K562 (cell line): Measurements from ENCODE around the gene BTN3A1. TPM values are rescaled to one million over a fixed set of nuclear protein-coding genes. Genes with fewer than 3 reads are reported as not detected.

ENCODE experiments used
- CSDE1 ChIP-seq, 2 experiments: fragments of 450-650 bp; IDR thresholded peaks; 2 replicates each; pipeline ENCODE4 v1.6.1; 2016; ENCODE audit warnings: mild to moderate bottlenecking in 1 of 2
- RBM25 ChIP-seq: fragments of 200-400 bp; formaldehyde crosslinking; IDR thresholded peaks from 2 replicates; pipeline ENCODE4 v1.6.1; 2018; ENCODE audit warnings: low read length, low read depth, moderate library complexity; ENCODE audit not compliant: severe bottlenecking
- ZFX ChIP-seq: sonication (generic); formaldehyde crosslinking; IDR thresholded peaks from 2 replicates; pipeline ENCODE4 v1.8.0; 2022; ENCODE audit warnings: mild to moderate bottlenecking, missing genetic modification reagents, moderate library complexity
- ZNF347 ChIP-seq: fragments of 450-650 bp; formaldehyde crosslinking; IDR thresholded peaks from 2 replicates; pipeline ENCODE4 v1.4.0; 2020; ENCODE audit warnings: low read depth, mild to moderate bottlenecking, moderate library complexity
- ZNF583 ChIP-seq: fragments of 250-450 bp; sonication (Bioruptor Pico); IDR thresholded peaks from 2 replicates; pipeline ENCODE4 v1.4.0; 2020
- polyA plus RNA-seq, 8 experiments: library from polyadenylated mRNA; depleted of rRNA in 4 of 8; stranded (reverse) in 5 of 8; unstranded in 3 of 8; fragments of >200 nt; fragmentation: Nextera tagmentation in 2 of 8; fragmentation: Illumina TruSeq in 1 of 8; extraction: Ambion mirVana in 2 of 8; extraction: Trizol in 1 of 8; gene quantifications; 2 replicates each; pipeline versions ENCODE4 v1.2.1 to v1.2.3, GENCODE V29; 2011 to 2014; ENCODE audit warnings: inconsistent platforms in 1 of 8, missing spikeins in 1 of 8
- total RNA-seq, 7 experiments: library from RNA; depleted of rRNA in 6 of 7; stranded (reverse); fragments of >200 nt in 6 of 7; fragmentation: Illumina TruSeq in 2 of 7; extraction: Trizol in 2 of 7; gene quantifications; 2 replicates each; pipeline versions ENCODE4 v1.2.1 to v1.2.3, GENCODE V29; 2011 to 2021; ENCODE audit warnings: low replicate concordance in 1 of 7
- TF ChIP-seq, protein P1 (sequence below): sonication (generic); formaldehyde crosslinking; IDR thresholded peaks from 2 replicates; pipeline ENCODE4 v1.8.0; 2023; ENCODE audit warnings: missing genetic modification reagents, mild to moderate bottlenecking, borderline replicate concordance
- TF ChIP-seq, protein P2 (sequence below): fragments of 250-450 bp; sonication (Bioruptor Pico); IDR thresholded peaks from 2 replicates; pipeline ENCODE4 v1.4.0; 2020; ENCODE audit warnings: mild to moderate bottlenecking
- TF ChIP-seq, protein P3 (sequence below): fragments of 200-600 bp; sonication (generic); IDR thresholded peaks from one replicate; pipeline ENCODE4 v1.6.1; 2012; ENCODE audit warnings: mild to moderate bottlenecking, low read depth, low read length, inconsistent platforms

Gene BTN3A1
- total and polyA plus RNA-seq, 9 of the 15 experiments (the other 6 are each of a cell fraction or from before 2014, with no cell fraction given), result 0.84 to 8.5 (median 3.9) TPM

DNA sequence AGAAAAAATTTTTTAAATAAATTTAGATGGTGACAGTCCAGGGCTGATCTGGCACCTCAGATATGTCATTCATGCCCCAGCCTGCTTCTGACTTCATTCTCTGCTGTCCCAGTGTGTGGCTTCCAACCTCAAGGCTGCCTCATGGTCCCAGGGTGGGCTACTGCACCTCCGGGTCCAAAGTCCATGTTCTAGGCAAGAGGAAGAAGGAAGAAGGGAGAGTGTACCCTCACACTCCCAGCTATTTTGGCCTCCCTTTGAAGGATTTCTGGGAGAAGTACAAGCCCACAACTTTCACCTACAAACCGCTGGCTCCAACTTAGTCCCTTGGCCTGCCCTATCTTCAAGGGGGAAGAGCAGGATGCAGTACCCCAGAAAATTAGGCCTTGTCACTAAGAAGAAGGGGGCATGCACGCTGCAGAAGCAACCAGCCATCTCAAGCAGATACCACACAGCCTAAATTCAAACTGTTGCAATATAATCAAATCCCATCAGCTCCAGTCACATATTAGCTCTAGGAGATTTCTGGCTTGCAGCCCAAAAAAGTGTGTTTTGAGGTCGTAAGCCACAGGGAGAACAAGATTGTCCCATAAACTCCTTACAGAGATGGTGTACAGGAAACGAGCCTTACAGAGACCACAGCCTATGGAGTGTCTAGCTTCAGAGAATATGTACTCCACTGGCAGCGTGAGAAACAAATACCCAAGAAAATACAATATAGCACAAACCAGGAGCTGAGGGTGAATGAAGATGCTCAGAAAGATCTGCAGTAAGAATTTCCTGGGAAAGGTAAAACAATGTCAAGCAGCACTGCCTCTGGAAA is 38.0 kb upstream of the BTN3A1 start (continued):
- TF ChIP-seq, protein P1, sequence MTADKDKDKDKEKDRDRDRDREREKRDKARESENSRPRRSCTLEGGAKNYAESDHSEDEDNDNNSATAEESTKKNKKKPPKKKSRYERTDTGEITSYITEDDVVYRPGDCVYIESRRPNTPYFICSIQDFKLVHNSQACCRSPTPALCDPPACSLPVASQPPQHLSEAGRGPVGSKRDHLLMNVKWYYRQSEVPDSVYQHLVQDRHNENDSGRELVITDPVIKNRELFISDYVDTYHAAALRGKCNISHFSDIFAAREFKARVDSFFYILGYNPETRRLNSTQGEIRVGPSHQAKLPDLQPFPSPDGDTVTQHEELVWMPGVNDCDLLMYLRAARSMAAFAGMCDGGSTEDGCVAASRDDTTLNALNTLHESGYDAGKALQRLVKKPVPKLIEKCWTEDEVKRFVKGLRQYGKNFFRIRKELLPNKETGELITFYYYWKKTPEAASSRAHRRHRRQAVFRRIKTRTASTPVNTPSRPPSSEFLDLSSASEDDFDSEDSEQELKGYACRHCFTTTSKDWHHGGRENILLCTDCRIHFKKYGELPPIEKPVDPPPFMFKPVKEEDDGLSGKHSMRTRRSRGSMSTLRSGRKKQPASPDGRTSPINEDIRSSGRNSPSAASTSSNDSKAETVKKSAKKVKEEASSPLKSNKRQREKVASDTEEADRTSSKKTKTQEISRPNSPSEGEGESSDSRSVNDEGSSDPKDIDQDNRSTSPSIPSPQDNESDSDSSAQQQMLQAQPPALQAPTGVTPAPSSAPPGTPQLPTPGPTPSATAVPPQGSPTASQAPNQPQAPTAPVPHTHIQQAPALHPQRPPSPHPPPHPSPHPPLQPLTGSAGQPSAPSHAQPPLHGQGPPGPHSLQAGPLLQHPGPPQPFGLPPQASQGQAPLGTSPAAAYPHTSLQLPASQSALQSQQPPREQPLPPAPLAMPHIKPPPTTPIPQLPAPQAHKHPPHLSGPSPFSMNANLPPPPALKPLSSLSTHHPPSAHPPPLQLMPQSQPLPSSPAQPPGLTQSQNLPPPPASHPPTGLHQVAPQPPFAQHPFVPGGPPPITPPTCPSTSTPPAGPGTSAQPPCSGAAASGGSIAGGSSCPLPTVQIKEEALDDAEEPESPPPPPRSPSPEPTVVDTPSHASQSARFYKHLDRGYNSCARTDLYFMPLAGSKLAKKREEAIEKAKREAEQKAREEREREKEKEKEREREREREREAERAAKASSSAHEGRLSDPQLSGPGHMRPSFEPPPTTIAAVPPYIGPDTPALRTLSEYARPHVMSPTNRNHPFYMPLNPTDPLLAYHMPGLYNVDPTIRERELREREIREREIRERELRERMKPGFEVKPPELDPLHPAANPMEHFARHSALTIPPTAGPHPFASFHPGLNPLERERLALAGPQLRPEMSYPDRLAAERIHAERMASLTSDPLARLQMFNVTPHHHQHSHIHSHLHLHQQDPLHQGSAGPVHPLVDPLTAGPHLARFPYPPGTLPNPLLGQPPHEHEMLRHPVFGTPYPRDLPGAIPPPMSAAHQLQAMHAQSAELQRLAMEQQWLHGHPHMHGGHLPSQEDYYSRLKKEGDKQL (CRISPR knock-in tag), result 0 out of 2 replicates have a peak, but pooled peaks have one; percentile 50
- TF ChIP-seq, protein P2, sequence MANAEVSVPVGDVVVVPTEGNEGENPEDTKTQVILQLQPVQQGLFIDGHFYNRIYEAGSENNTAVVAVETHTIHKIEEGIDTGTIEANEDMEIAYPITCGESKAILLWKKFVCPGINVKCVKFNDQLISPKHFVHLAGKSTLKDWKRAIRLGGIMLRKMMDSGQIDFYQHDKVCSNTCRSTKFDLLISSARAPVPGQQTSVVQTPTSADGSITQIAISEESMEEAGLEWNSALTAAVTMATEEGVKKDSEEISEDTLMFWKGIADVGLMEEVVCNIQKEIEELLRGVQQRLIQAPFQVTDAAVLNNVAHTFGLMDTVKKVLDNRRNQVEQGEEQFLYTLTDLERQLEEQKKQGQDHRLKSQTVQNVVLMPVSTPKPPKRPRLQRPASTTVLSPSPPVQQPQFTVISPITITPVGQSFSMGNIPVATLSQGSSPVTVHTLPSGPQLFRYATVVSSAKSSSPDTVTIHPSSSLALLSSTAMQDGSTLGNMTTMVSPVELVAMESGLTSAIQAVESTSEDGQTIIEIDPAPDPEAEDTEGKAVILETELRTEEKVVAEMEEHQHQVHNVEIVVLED (CRISPR knock-in tag), result no peak
- TF ChIP-seq ZFX (CRISPR knock-in tag), result peak; percentile 51; the same call in 1 of the 2 replicates
- no peak for TF ChIP-seq CSDE1 (IDR thresholded peaks at IDR 0.05)
- TF ChIP-seq ZNF347 (CRISPR knock-in tag), result no peak
- TF ChIP-seq, protein P3, sequence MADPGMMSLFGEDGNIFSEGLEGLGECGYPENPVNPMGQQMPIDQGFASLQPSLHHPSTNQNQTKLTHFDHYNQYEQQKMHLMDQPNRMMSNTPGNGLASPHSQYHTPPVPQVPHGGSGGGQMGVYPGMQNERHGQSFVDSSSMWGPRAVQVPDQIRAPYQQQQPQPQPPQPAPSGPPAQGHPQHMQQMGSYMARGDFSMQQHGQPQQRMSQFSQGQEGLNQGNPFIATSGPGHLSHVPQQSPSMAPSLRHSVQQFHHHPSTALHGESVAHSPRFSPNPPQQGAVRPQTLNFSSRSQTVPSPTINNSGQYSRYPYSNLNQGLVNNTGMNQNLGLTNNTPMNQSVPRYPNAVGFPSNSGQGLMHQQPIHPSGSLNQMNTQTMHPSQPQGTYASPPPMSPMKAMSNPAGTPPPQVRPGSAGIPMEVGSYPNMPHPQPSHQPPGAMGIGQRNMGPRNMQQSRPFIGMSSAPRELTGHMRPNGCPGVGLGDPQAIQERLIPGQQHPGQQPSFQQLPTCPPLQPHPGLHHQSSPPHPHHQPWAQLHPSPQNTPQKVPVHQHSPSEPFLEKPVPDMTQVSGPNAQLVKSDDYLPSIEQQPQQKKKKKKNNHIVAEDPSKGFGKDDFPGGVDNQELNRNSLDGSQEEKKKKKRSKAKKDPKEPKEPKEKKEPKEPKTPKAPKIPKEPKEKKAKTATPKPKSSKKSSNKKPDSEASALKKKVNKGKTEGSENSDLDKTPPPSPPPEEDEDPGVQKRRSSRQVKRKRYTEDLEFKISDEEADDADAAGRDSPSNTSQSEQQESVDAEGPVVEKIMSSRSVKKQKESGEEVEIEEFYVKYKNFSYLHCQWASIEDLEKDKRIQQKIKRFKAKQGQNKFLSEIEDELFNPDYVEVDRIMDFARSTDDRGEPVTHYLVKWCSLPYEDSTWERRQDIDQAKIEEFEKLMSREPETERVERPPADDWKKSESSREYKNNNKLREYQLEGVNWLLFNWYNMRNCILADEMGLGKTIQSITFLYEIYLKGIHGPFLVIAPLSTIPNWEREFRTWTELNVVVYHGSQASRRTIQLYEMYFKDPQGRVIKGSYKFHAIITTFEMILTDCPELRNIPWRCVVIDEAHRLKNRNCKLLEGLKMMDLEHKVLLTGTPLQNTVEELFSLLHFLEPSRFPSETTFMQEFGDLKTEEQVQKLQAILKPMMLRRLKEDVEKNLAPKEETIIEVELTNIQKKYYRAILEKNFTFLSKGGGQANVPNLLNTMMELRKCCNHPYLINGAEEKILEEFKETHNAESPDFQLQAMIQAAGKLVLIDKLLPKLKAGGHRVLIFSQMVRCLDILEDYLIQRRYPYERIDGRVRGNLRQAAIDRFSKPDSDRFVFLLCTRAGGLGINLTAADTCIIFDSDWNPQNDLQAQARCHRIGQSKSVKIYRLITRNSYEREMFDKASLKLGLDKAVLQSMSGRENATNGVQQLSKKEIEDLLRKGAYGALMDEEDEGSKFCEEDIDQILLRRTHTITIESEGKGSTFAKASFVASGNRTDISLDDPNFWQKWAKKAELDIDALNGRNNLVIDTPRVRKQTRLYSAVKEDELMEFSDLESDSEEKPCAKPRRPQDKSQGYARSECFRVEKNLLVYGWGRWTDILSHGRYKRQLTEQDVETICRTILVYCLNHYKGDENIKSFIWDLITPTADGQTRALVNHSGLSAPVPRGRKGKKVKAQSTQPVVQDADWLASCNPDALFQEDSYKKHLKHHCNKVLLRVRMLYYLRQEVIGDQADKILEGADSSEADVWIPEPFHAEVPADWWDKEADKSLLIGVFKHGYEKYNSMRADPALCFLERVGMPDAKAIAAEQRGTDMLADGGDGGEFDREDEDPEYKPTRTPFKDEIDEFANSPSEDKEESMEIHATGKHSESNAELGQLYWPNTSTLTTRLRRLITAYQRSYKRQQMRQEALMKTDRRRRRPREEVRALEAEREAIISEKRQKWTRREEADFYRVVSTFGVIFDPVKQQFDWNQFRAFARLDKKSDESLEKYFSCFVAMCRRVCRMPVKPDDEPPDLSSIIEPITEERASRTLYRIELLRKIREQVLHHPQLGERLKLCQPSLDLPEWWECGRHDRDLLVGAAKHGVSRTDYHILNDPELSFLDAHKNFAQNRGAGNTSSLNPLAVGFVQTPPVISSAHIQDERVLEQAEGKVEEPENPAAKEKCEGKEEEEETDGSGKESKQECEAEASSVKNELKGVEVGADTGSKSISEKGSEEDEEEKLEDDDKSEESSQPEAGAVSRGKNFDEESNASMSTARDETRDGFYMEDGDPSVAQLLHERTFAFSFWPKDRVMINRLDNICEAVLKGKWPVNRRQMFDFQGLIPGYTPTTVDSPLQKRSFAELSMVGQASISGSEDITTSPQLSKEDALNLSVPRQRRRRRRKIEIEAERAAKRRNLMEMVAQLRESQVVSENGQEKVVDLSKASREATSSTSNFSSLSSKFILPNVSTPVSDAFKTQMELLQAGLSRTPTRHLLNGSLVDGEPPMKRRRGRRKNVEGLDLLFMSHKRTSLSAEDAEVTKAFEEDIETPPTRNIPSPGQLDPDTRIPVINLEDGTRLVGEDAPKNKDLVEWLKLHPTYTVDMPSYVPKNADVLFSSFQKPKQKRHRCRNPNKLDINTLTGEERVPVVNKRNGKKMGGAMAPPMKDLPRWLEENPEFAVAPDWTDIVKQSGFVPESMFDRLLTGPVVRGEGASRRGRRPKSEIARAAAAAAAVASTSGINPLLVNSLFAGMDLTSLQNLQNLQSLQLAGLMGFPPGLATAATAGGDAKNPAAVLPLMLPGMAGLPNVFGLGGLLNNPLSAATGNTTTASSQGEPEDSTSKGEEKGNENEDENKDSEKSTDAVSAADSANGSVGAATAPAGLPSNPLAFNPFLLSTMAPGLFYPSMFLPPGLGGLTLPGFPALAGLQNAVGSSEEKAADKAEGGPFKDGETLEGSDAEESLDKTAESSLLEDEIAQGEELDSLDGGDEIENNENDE, result no peak
- TF ChIP-seq ZNF583 (CRISPR knock-in tag), result no peak
- TF ChIP-seq RBM25, result no peak
